Naive B cell (primary cell): ENCODE results near the gene SLC36A1. TPM values are rescaled to one million over a fixed set of nuclear protein-coding genes. Genes with fewer than 3 reads are reported as not detected.

ENCODE experiments used
- ATAC-seq, 2 donors: fragments of 150-1000 bp; cut with Tn5 transposase; 2 replicates each; pipeline ENCODE4 v1.10.0; 2021; ENCODE audit warnings: low read depth in 2 of 2, mild to moderate bottlenecking in 2 of 2, moderate library complexity in 2 of 2
- DNase-seq: peaks from one replicate; pipeline ENCODE4 v3.0.0; 2022
- H3K27ac Mint-ChIP-seq, 6 donors: one replicate each; pipeline ENCODE4 v1.8.0; 2020 to 2022; ENCODE audit warnings: mild to moderate bottlenecking in 6 of 6, mixed read lengths in 6 of 6, moderate library complexity in 5 of 6, inconsistent platforms in 2 of 6
- H3K27me3 Mint-ChIP-seq, 3 donors: one replicate each; pipeline ENCODE4 v1.8.0; 2021 to 2022; ENCODE audit warnings: mixed read lengths in 3 of 3, mild to moderate bottlenecking in 1 of 3
- H3K36me3 Mint-ChIP-seq, 2 donors: one replicate each; pipeline ENCODE4 v1.8.0; 2020 to 2022; ENCODE audit warnings: mixed read lengths in 2 of 2, inconsistent platforms in 1 of 2, mild to moderate bottlenecking in 1 of 2
- H3K4me1 Mint-ChIP-seq, 3 donors: one replicate each; pipeline ENCODE4 v1.8.0; 2020 to 2022; ENCODE audit warnings: mixed read lengths in 3 of 3, inconsistent platforms in 1 of 3, mild to moderate bottlenecking in 1 of 3, moderate library complexity in 1 of 3
- H3K4me3 Mint-ChIP-seq, 8 donors: one replicate each; pipeline ENCODE4 v1.8.0; 2020 to 2022; ENCODE audit warnings: mild to moderate bottlenecking in 8 of 8, mixed read lengths in 8 of 8, moderate library complexity in 8 of 8, inconsistent platforms in 2 of 8
- H3K9me3 Mint-ChIP-seq, 7 donors: one replicate each; pipeline ENCODE4 v1.8.0; 2020 to 2022; ENCODE audit warnings: mixed read lengths in 7 of 7, mild to moderate bottlenecking in 5 of 7, inconsistent platforms in 2 of 7, moderate library complexity in 1 of 7
- polyA plus RNA-seq, 6 donors: library from polyadenylated mRNA; unstranded; fragments of 300-500 nt; fragmentation: Illumina TruSeq; gene quantifications; one replicate each; pipeline ENCODE4 v1.2.3, GENCODE V29; 2021; ENCODE audit warnings: low read depth in 6 of 6

SLC36A1 gene
- polyA plus RNA-seq, 6 donors from 2014 or later: 0.91 to 1.9 (median 1.4) TPM; not detected in 1

- Mint-ChIP-seq H3K4me1 (peaks cover 0 to 4% (median 0%) of the 10 kb centered on the region in 3 donors), H3K36me3 (no peaks in the 10 kb centered on the region), H3K4me3 (no peak overlapping the region), H3K9me3 (no peaks in the 10 kb centered on the region), H3K27ac (no peak overlapping the region), H3K27me3 (peaks cover 6 to 27% (median 26%) of the 10 kb centered on the region in 3 donors)
- ATAC-seq: no peak
- no peak for DNase-seq
Observed at GRCh38 chr5:151541571-151541970, 94.2 kb downstream of the SLC36A1 start.

Other genes starting within 250 kb of the SLC36A1 start
- gene CCDC69, start 223.5 kb upstream of the SLC36A1 start, polyA plus RNA-seq: 100 to 1,000 TPM in 3 of 6 donors, 10 to 100 TPM in 3; 76.4 to 143 (median 98.1) TPM
- gene GM2A, start 194.4 kb upstream of the SLC36A1 start, polyA plus RNA-seq: 10 to 100 TPM; 37.6 to 74.5 (median 53.4) TPM
- gene SLC36A3, start 143.8 kb upstream of the SLC36A1 start, polyA plus RNA-seq: under 1 TPM in 1 of 6 donors, not detected in 5; 0.26 TPM
- gene SLC36A2, start 100.0 kb upstream of the SLC36A1 start, polyA plus RNA-seq: not detected
- not detected for gene FAT2, start 143.7 kb downstream of the SLC36A1 start, polyA plus RNA-seq
- gene SPARC, start 239.3 kb downstream of the SLC36A1 start, polyA plus RNA-seq: 10 to 100 TPM in 5 of 6 donors, 1 to 10 TPM in 1; 9.6 to 30.7 (median 24.7) TPM